HepG2 (cell line): ENCODE measurements around the gene UTP11. TPM values are rescaled to one million over a fixed set of nuclear protein-coding genes. Genes with fewer than 3 reads are reported as not detected.

Experiments
- ATF2 ChIP-seq: sonication (generic); formaldehyde crosslinking; IDR thresholded peaks from 2 replicates; pipeline ENCODE4 v1.4.0; 2020; ENCODE audit warnings: missing genetic modification reagents
- EEA1 ChIP-seq: sonication (generic); formaldehyde crosslinking; IDR thresholded peaks from 2 replicates; pipeline ENCODE4 v1.5.1; 2020; ENCODE audit warnings: mild to moderate bottlenecking, missing genetic modification reagents, borderline replicate concordance
- EHMT2 ChIP-seq: fragments of 200-600 bp; sonication (generic); IDR thresholded peaks from 2 replicates; pipeline ENCODE4 v1.7.0; 2017; ENCODE audit warnings: antibody characterized with exemption, low read depth, low read length, borderline replicate concordance
- FIP1L1 ChIP-seq: fragments of 200-400 bp; formaldehyde crosslinking; IDR thresholded peaks from 2 replicates; pipeline ENCODE4 v1.6.1; 2018; ENCODE audit warnings: low read depth, mild to moderate bottlenecking, low read length, moderate library complexity, borderline replicate concordance; ENCODE audit not compliant: insufficient read depth
- FUBP1 ChIP-seq: sonication (generic); formaldehyde crosslinking; IDR thresholded peaks from 2 replicates; pipeline ENCODE4 v1.5.1; 2020; ENCODE audit warnings: missing genetic modification reagents, mild to moderate bottlenecking, borderline replicate concordance
- HNF1B ChIP-seq: sonication (generic); formaldehyde crosslinking; IDR thresholded peaks from 2 replicates; pipeline ENCODE4 v1.5.1; 2020; ENCODE audit warnings: mild to moderate bottlenecking, moderate library complexity, missing genetic modification reagents
- IRF2 ChIP-seq: IDR thresholded peaks from 2 replicates; pipeline ENCODE4 v1.6.1; 2018; ENCODE audit warnings: missing genetic modification reagents, missing compliant biosample characterization
- JUNB ChIP-seq: sonication (generic); formaldehyde crosslinking; IDR thresholded peaks from 2 replicates; pipeline ENCODE4 v1.8.0; 2022; ENCODE audit warnings: missing genetic modification reagents, mild to moderate bottlenecking, borderline replicate concordance
- MEIS2 ChIP-seq: sonication (generic); formaldehyde crosslinking; IDR thresholded peaks from 2 replicates; pipeline ENCODE4 v1.9.0; 2021; ENCODE audit warnings: mild to moderate bottlenecking, missing genetic modification reagents
- PBX3 ChIP-seq: sonication (generic); formaldehyde crosslinking; IDR thresholded peaks from 2 replicates; pipeline ENCODE4 v1.8.1; 2023; ENCODE audit warnings: missing genetic modification reagents, inconsistent platforms, borderline replicate concordance
- SNAI1 ChIP-seq: sonication (generic); formaldehyde crosslinking; IDR thresholded peaks from 2 replicates; pipeline ENCODE4 v1.5.0; 2020; ENCODE audit warnings: mild to moderate bottlenecking, missing genetic modification reagents, borderline replicate concordance
- ZBTB14 ChIP-seq: sonication (generic); formaldehyde crosslinking; IDR thresholded peaks from 2 replicates; pipeline ENCODE4 v1.4.0; 2020; ENCODE audit warnings: missing genetic modification reagents
- ZNF263 ChIP-seq: sonication (generic); formaldehyde crosslinking; IDR thresholded peaks from 2 replicates; pipeline ENCODE4 v1.4.0; 2020; ENCODE audit warnings: missing genetic modification reagents
- ZNF3 ChIP-seq: IDR thresholded peaks from 2 replicates; pipeline ENCODE4 v1.7.0; 2017; ENCODE audit warnings: inconsistent platforms
- ZNF317 ChIP-seq: sonication (generic); formaldehyde crosslinking; IDR thresholded peaks from 2 replicates; pipeline ENCODE4 v1.5.0; 2020; ENCODE audit warnings: mild to moderate bottlenecking, missing genetic modification reagents
- ZNF577 ChIP-seq: sonication (generic); formaldehyde crosslinking; IDR thresholded peaks from 2 replicates; pipeline ENCODE4 v1.4.0; 2020; ENCODE audit warnings: mild to moderate bottlenecking, low read depth, missing genetic modification reagents, borderline replicate concordance
- ZNF615 ChIP-seq: sonication (generic); formaldehyde crosslinking; IDR thresholded peaks from 2 replicates; pipeline ENCODE4 v1.5.0; 2020; ENCODE audit warnings: mild to moderate bottlenecking, missing genetic modification reagents, borderline replicate concordance
- ZNF761 ChIP-seq: sonication (generic); formaldehyde crosslinking; conservative IDR thresholded peaks from 2 replicates; pipeline ENCODE4 v1.4.0; 2020; ENCODE audit warnings: mild to moderate bottlenecking, missing genetic modification reagents
- ZNF83 ChIP-seq: sonication (generic); formaldehyde crosslinking; IDR thresholded peaks from 2 replicates; pipeline ENCODE4 v1.4.0; 2020; ENCODE audit warnings: missing genetic modification reagents, mild to moderate bottlenecking, borderline replicate concordance
- ZNF850 ChIP-seq: sonication (generic); formaldehyde crosslinking; conservative IDR thresholded peaks from 2 replicates; pipeline ENCODE4 v1.9.0; 2021; ENCODE audit warnings: mild to moderate bottlenecking, missing genetic modification reagents
- ZNF878 ChIP-seq: sonication (generic); formaldehyde crosslinking; IDR thresholded peaks from 2 replicates; pipeline ENCODE4 v1.8.1; 2023; ENCODE audit warnings: mild to moderate bottlenecking, missing genetic modification reagents, moderate library complexity
- polyA plus RNA-seq, 8 experiments: library from polyadenylated mRNA; depleted of rRNA in 3 of 8; stranded (reverse) in 7 of 8; unstranded in 1 of 8; fragments of >200 nt; fragmentation: Illumina TruSeq in 4 of 8; extraction: Trizol in 4 of 8; gene quantifications; 2 replicates each; pipeline versions ENCODE4 v1.2.1 to v1.2.3, GENCODE V29; 2011 to 2016; ENCODE audit warnings: low read depth in 4 of 8, missing spikeins in 1 of 8, mixed read lengths in 1 of 8; ENCODE audit not compliant: insufficient read depth in 1 of 8
- total RNA-seq, 5 experiments: library from RNA; depleted of rRNA; stranded (reverse); fragments of >200 nt; fragmentation: Illumina TruSeq; extraction: Trizol; gene quantifications; 2 replicates each; pipeline ENCODE4 v1.2.3, GENCODE V29; 2016; ENCODE audit warnings: low read depth in 1 of 5

Gene UTP11
- total and polyA plus RNA-seq, 2 of the 13 experiments (the other 11 are each of a cell fraction or from before 2014, with no cell fraction given) = 13.5 to 44.8 TPM

GRCh38 chr1:38031513-38031866 lies 19.0 kb downstream of the UTP11 start (continued):
- no peak for TF ChIP-seq ZNF577 (CRISPR knock-in tag)
- TF ChIP-seq EHMT2 = no peak
- no peak for TF ChIP-seq HNF1B
- no peak for TF ChIP-seq ZNF850 (CRISPR knock-in tag)
- TF ChIP-seq ZNF878 (CRISPR knock-in tag) = 0 out of 2 replicates have a peak, but pooled peaks have one; percentile 47
- TF ChIP-seq PBX3 = no peak
- no peak for TF ChIP-seq IRF2
- TF ChIP-seq ZBTB14 (CRISPR knock-in tag) = peak; percentile 18; the same call in 1 of the 2 replicates
- no peak for TF ChIP-seq FUBP1 (CRISPR knock-in tag)
- no peak for TF ChIP-seq FIP1L1
- 0 out of 2 replicates have a peak, but pooled peaks have one; percentile 29 for TF ChIP-seq ZNF317 (CRISPR knock-in tag)
- no peak for TF ChIP-seq ZNF263 (CRISPR knock-in tag)
- no peak for TF ChIP-seq ZNF615 (CRISPR knock-in tag)
- TF ChIP-seq ZNF761 (CRISPR knock-in tag) = no peak
- no peak for TF ChIP-seq ZNF83 (CRISPR knock-in tag)
- TF ChIP-seq EEA1 = no peak
- no peak for TF ChIP-seq SNAI1 (CRISPR knock-in tag)
- no peak for TF ChIP-seq JUNB (CRISPR knock-in tag)
- TF ChIP-seq ATF2 = 0 out of 2 replicates have a peak, but pooled peaks have one; percentile 19
- no peak for TF ChIP-seq ZNF3 (CRISPR knock-in tag)
- no peak for TF ChIP-seq MEIS2 (CRISPR knock-in tag)
